H1 (cell line): Measurements from ENCODE around the gene KRT77. TPM values are rescaled to one million over a fixed set of nuclear protein-coding genes. Genes with fewer than 3 reads are reported as not detected.

ENCODE experiments used
- CTCF ChIA-PET: fragments of 300-600 bp; sonication (Branson Sonifier 250); formaldehyde crosslinking; loops from one replicate; lab custom pipeline; 2021; ENCODE audit not compliant: partially characterized antibody; lab: Charles Lee
- POLR2A ChIA-PET: fragments of 300-600 bp; sonication (Branson Sonifier 250); formaldehyde crosslinking; loops from one replicate; lab custom pipeline; 2021; ENCODE audit warnings: inconsistent platforms; ENCODE audit not compliant: partially characterized antibody; lab: Charles Lee
- DNase-seq, 2 experiments: peaks; one replicate each; pipeline versions ENCODE4 v3.0.0 to v3.0.0-alpha.2; 2010 to 2022; ENCODE audit warnings: low spot score in 2 of 2, low read depth in 1 of 2, mixed read lengths in 1 of 2
- FAIRE-seq: peaks from 2 replicates; lab custom pipeline; 2011; peaks lifted over from hg19 to GRCh38; lab: Jason Lieb, UNC
- H2AFZ ChIP-seq: 2 replicates; pipeline ENCODE4 v1.8.1; 2012; ENCODE audit warnings: low read length, inconsistent platforms
- H2AK5ac ChIP-seq: 2 replicates; pipeline ENCODE4 v1.6.1; 2013; ENCODE audit warnings: low read depth, low read length
- H2BK120ac ChIP-seq: replicated peaks from 2 replicates; pipeline ENCODE3; 2013; ENCODE audit warnings: low read depth, low read length, inconsistent platforms
- H2BK12ac ChIP-seq: 2 replicates; pipeline ENCODE4 v1.6.1; 2013; ENCODE audit warnings: low read depth, low read length
- H2BK15ac ChIP-seq: 2 replicates; pipeline ENCODE4 v1.6.1; 2013; ENCODE audit warnings: low read length
- H2BK20ac ChIP-seq: 2 replicates; pipeline ENCODE4 v1.6.1; 2013; ENCODE audit warnings: low read length
- H2BK5ac ChIP-seq: 2 replicates; pipeline ENCODE4 v1.6.1; 2013; ENCODE audit warnings: low read depth, low read length
- H3K14ac ChIP-seq: 2 replicates; pipeline ENCODE4 v1.6.1; 2013; ENCODE audit warnings: inconsistent platforms; ENCODE audit not compliant: insufficient read length
- H3K18ac ChIP-seq: 2 replicates; pipeline ENCODE4 v1.6.1; 2013; ENCODE audit warnings: low read length; ENCODE audit errors: extremely low read depth
- H3K23ac ChIP-seq: 2 replicates; pipeline ENCODE4 v1.6.1; 2013; ENCODE audit warnings: inconsistent platforms; ENCODE audit not compliant: insufficient read length
- H3K23me2 ChIP-seq: 2 replicates; pipeline ENCODE4 v1.6.1; 2013; ENCODE audit warnings: low read depth, low read length
- H3K27ac ChIP-seq: 2 replicates; pipeline ENCODE4 v1.6.1; 2011; ENCODE audit warnings: low read depth, low read length, inconsistent platforms
- H3K27me3 ChIP-seq, 4 experiments: replicated peaks in 1 of 4; 1 replicate in 1 of 4; 2 replicates in 3 of 4; pipeline versions ENCODE4 v1.6.1 to v1.8.1; 2011 to 2013; ENCODE audit warnings: low read length in 3 of 4, mild to moderate bottlenecking in 3 of 4, inconsistent platforms in 2 of 4, mixed read lengths in 2 of 4, moderate library complexity in 1 of 4; ENCODE audit not compliant: control insufficient read depth in 3 of 4, insufficient read depth in 3 of 4; ENCODE audit errors: extremely low read depth in 1 of 4
- H3K36me3 ChIP-seq, 4 experiments: 2 replicates each; pipeline versions ENCODE4 v1.6.1 to v1.8.1; 2011 to 2013; ENCODE audit warnings: mild to moderate bottlenecking in 4 of 4, low read length in 3 of 4, moderate library complexity in 2 of 4, control low read depth in 1 of 4, inconsistent platforms in 1 of 4; ENCODE audit not compliant: insufficient read depth in 4 of 4, control insufficient read depth in 2 of 4
- H3K4ac ChIP-seq: replicated peaks from 2 replicates; pipeline ENCODE3; 2013; ENCODE audit warnings: low read length, low read depth, mixed read lengths, inconsistent platforms; ENCODE audit not compliant: insufficient read length
- H3K4me1 ChIP-seq, 4 experiments: replicated peaks in 1 of 4; 1 replicate in 1 of 4; 2 replicates in 3 of 4; pipeline versions ENCODE4 v1.6.1 to v1.8.1; 2011 to 2013; ENCODE audit warnings: low read length in 3 of 4, inconsistent platforms in 2 of 4, mixed read lengths in 1 of 4; ENCODE audit not compliant: insufficient read depth in 4 of 4, control insufficient read depth in 3 of 4
- H3K4me2 ChIP-seq, 2 experiments: 2 replicates each; pipeline versions ENCODE4 v1.6.1 to v1.8.1; 2011 to 2013; ENCODE audit warnings: low read depth in 2 of 2, low read length in 2 of 2, control low read depth in 1 of 2, inconsistent platforms in 1 of 2, mild to moderate bottlenecking in 1 of 2; ENCODE audit not compliant: insufficient read depth in 1 of 2
- H3K4me3 ChIP-seq, 4 experiments: fragments of 200-600, 300-600 bp in 1 of 4; sonication (generic), shearing (Covaris generic), sonication (Bioruptor Twin) in 1 of 4; 2 replicates each; pipeline versions ENCODE4 v1.5.1 to v1.8.1; 2011 to 2016; ENCODE audit warnings: low read length in 4 of 4, low read depth in 3 of 4, control low read depth in 2 of 4, inconsistent platforms in 2 of 4, mild to moderate bottlenecking in 2 of 4, mixed read lengths in 1 of 4, moderate library complexity in 1 of 4; ENCODE audit not compliant: insufficient read depth in 2 of 4; ENCODE audit errors: extremely low read depth in 1 of 4
- H3K56ac ChIP-seq: replicated peaks from 2 replicates; pipeline ENCODE3; 2013; ENCODE audit warnings: low read depth, mild to moderate bottlenecking, mixed read lengths, low read length, inconsistent platforms; ENCODE audit not compliant: insufficient read length
- H3K79me1 ChIP-seq: 2 replicates; pipeline ENCODE4 v1.6.1; 2013; ENCODE audit warnings: low read depth, low read length, control low read depth
- H3K79me2 ChIP-seq, 2 experiments: 2 replicates each; pipeline versions ENCODE4 v1.6.1 to v1.8.1; 2012 to 2013; ENCODE audit warnings: low read length in 2 of 2, mild to moderate bottlenecking in 2 of 2, inconsistent platforms in 1 of 2; ENCODE audit not compliant: insufficient read depth in 2 of 2, control insufficient read depth in 1 of 2
- H3K9ac ChIP-seq, 4 experiments: replicated peaks in 1 of 4; 1 replicate in 1 of 4; 2 replicates in 3 of 4; pipeline versions ENCODE4 v1.6.1 to v1.8.1; 2011 to 2013; ENCODE audit warnings: low read depth in 3 of 4, low read length in 3 of 4, control low read depth in 2 of 4, mild to moderate bottlenecking in 2 of 4, moderate library complexity in 2 of 4, inconsistent platforms in 1 of 4; ENCODE audit errors: extremely low read depth in 1 of 4
- H3K9me3 ChIP-seq, 2 experiments: 2 replicates each; pipeline versions ENCODE4 v1.6.1 to v1.8.1; 2012 to 2013; ENCODE audit warnings: mild to moderate bottlenecking in 2 of 2, moderate library complexity in 2 of 2, control low read depth in 1 of 2, inconsistent platforms in 1 of 2, low read depth in 1 of 2, low read length in 1 of 2, mixed read lengths in 1 of 2; ENCODE audit not compliant: insufficient read depth in 2 of 2
- H4K20me1 ChIP-seq, 2 experiments: replicated peaks in 1 of 2; 2 replicates each; pipeline versions ENCODE3 to v1.8.1; 2011 to 2013; ENCODE audit warnings: inconsistent platforms in 2 of 2, low read length in 2 of 2, mild to moderate bottlenecking in 1 of 2; ENCODE audit not compliant: insufficient read depth in 2 of 2, control insufficient read depth in 1 of 2
- H4K5ac ChIP-seq: 2 replicates; pipeline ENCODE4 v1.6.1; 2013; ENCODE audit warnings: low read length, low read depth, mixed read lengths, inconsistent platforms; ENCODE audit not compliant: insufficient read length
- H4K8ac ChIP-seq: 2 replicates; pipeline ENCODE4 v1.8.0; 2013; ENCODE audit warnings: mild to moderate bottlenecking, moderate library complexity, low read length, inconsistent platforms; ENCODE audit not compliant: insufficient read depth; ENCODE audit errors: extremely low read depth
- H4K91ac ChIP-seq: replicated peaks from 2 replicates; pipeline ENCODE3; 2013; ENCODE audit warnings: low read length, mixed read lengths, inconsistent platforms; ENCODE audit not compliant: insufficient read length
- SIX5 ChIP-seq: IDR thresholded peaks from 2 replicates; pipeline ENCODE4 v1.6.1; 2011; ENCODE audit warnings: mild to moderate bottlenecking, low read depth, low read length
- WGBS, 2 experiments: shearing (Covaris generic) in 1 of 2; methylation state at CpG; one replicate each; pipeline versions ENCODE4 v1.1.6 to v1.1.7; 2013 to 2015; ENCODE audit warnings: low lambda C conversion rate in 2 of 2, mixed read lengths in 2 of 2, inconsistent platforms in 1 of 2, low coverage in 1 of 2, missing lambda C conversion rate in 1 of 2; ENCODE audit not compliant: insufficient replicate concordance in 2 of 2, insufficient coverage in 1 of 2, insufficient read length in 1 of 2; ENCODE audit errors: extremely low coverage in 1 of 2, missing lambda C conversion rate in 1 of 2; 5-methylcytosine and 5-hydroxymethylcytosine counted together
- polyA plus RNA-seq, 7 experiments: library from polyadenylated mRNA; depleted of rRNA in 3 of 7; stranded (reverse) in 5 of 7; unstranded in 2 of 7; fragments of >200 nt in 5 of 7; fragments of 200-250 nt in 2 of 7; gene quantifications; 1 replicate in 5 of 7; 2 replicates in 1 of 7; 4 replicates in 1 of 7; pipeline versions ENCODE4 v1.2.1 to v1.2.3, GENCODE V29; 2011 to 2013; ENCODE audit warnings: missing spikeins in 2 of 7, mixed read lengths in 2 of 7
- total RNA-seq: library from RNA; stranded (reverse); fragmentation: NEBNext Ultra II Directional; extraction: Animal tissue kit (Norgen Biotek cat#: 25700); gene quantifications from 2 replicates; pipeline ENCODE4 v1.2.1, GENCODE V29; 2021

KRT77 gene
- total and polyA plus RNA-seq, 2 of the 8 experiments (the other 6 are each of a cell fraction or from before 2014, with no cell fraction given), result 0.02 TPM; not detected in 1

GRCh38 chr12:52670961-52671360 is 32.4 kb downstream of the KRT77 start:
- no peak overlapping the region for H3K4me2 ChIP-seq
- no peak for DNase-seq
- H3K4ac ChIP-seq, result no peak overlapping the region
- H3K79me2 ChIP-seq, result no peaks in the 10 kb centered on the region
- no peak overlapping the region for H2BK12ac ChIP-seq
- H3K79me1 ChIP-seq, result no peaks in the 10 kb centered on the region
- H3K36me3 ChIP-seq, result no peaks in the 10 kb centered on the region
- WGBS, 2 experiments, result 90% methylated on average over 3 of the region's 3 CpGs; no CpG with 5 or more reads in 1 of the 2 experiments
- H2BK120ac ChIP-seq, result no peak overlapping the region
- no peak overlapping the region for H2AK5ac ChIP-seq
- no peak overlapping the region for H4K91ac ChIP-seq
- H3K4me3 ChIP-seq, result no peak overlapping the region
- no peaks in the 10 kb centered on the region for H3K4me1 ChIP-seq
- no peak overlapping the region for H3K9ac ChIP-seq
- no peak for TF ChIP-seq SIX5
- no peak overlapping the region for H4K5ac ChIP-seq
- no peaks in the 10 kb centered on the region for H3K9me3 ChIP-seq
- H2BK20ac ChIP-seq, result no peak overlapping the region
- H3K14ac ChIP-seq, result no peak overlapping the region
- no peaks in the 10 kb centered on the region; a peak in 1 of 7 replicates for H3K27me3 ChIP-seq
- no peaks in the 10 kb centered on the region; the same call in 1 of the 2 replicates for H3K23me2 ChIP-seq
- no peak for FAIRE-seq
- no peak overlapping the region for H3K27ac ChIP-seq
- no peak overlapping the region for H3K18ac ChIP-seq
- no peak overlapping the region for H3K23ac ChIP-seq
- no peak overlapping the region for H3K56ac ChIP-seq
- POLR2A ChIA-PET, result no interaction called here
- no peak overlapping the region for H4K8ac ChIP-seq
- H4K20me1 ChIP-seq, result no peaks in the 10 kb centered on the region
- no peak overlapping the region for H2BK5ac ChIP-seq
- no peak overlapping the region for H2AFZ ChIP-seq
- no peak overlapping the region for H2BK15ac ChIP-seq
- CTCF ChIA-PET, result interaction anchor here (1.0 to 1.2 kb wide), 2 partner anchors 43 to 209 kb away, joined by 4 read pairs; no protein-coding TSS in a partner anchor
